HG03196 (cell line): ENCODE data around the gene SYT14.
"Not testable (repeated sequence)": the region's sequence is repeated elsewhere in the genome, so short reads cannot be mapped to it uniquely, and the experiment has no call there.

Experiments
- ATAC-seq: cut with Tn5 transposase; IDR thresholded peaks from one replicate; pipeline ENCODE4 v1.9.1; 2021; ENCODE audit not compliant: unreplicated experiment

Gene SYT14

GRCh38 chr1:210112906-210113305 is 174.9 kb downstream of the SYT14 start:
- ATAC-seq = not testable (repeated sequence)

GRCh38 chr1:210117198-210117597 is 179.2 kb downstream of the SYT14 start:
- no peak for ATAC-seq

- no peak for ATAC-seq
These were observed 179.7 kb downstream of the SYT14 start for GRCh38 chr1:210117681-210118170.

GRCh38 chr1:210123383-210123782 is 185.4 kb downstream of the SYT14 start:
- ATAC-seq = no peak

GRCh38 chr1:210123924-210124589 is 186.0 kb downstream of the SYT14 start:
- no peak for ATAC-seq

GRCh38 chr1:210124736-210125135 is 186.7 kb downstream of the SYT14 start:
- ATAC-seq = no peak

GRCh38 chr1:210125143-210125542 is 187.1 kb downstream of the SYT14 start:
- no peak for ATAC-seq

GRCh38 chr1:210129092-210129491 is 191.1 kb downstream of the SYT14 start:
- ATAC-seq = no peak

- no peak for ATAC-seq
These were observed 191.7 kb downstream of the SYT14 start for GRCh38 chr1:210129759-210130158.

GRCh38 chr1:210132582-210132981 is 194.6 kb downstream of the SYT14 start:
- ATAC-seq = no peak

GRCh38 chr1:210143465-210144062 is 205.5 kb downstream of the SYT14 start:
- ATAC-seq = no peak

GRCh38 chr1:210144736-210145135 is 206.7 kb downstream of the SYT14 start:
- ATAC-seq = no peak

GRCh38 chr1:210151052-210151672 is 213.1 kb downstream of the SYT14 start:
- ATAC-seq = no peak

GRCh38 chr1:210159211-210159610 is 221.2 kb downstream of the SYT14 start:
- ATAC-seq = no peak

GRCh38 chr1:210170220-210170619 is 232.2 kb downstream of the SYT14 start:
- no peak for ATAC-seq

GRCh38 chr1:210174133-210174532 is 236.1 kb downstream of the SYT14 start:
- ATAC-seq = no peak

- ATAC-seq = no peak
These were observed 247.0 kb downstream of the SYT14 start for GRCh38 chr1:210185063-210185462.

- not testable (repeated sequence) for ATAC-seq
These were observed 250.0 kb downstream of the SYT14 start for GRCh38 chr1:210187849-210188606.

GRCh38 chr1:210189426-210189825 is 251.4 kb downstream of the SYT14 start:
- ATAC-seq = no peak

- no peak for ATAC-seq
These were observed 257.7 kb downstream of the SYT14 start for GRCh38 chr1:210195635-210196160.

- not testable (repeated sequence) for ATAC-seq
These were observed 258.2 kb downstream of the SYT14 start for GRCh38 chr1:210196266-210196665.
